Activated CD8-positive, alpha-beta memory T cell treated with anti-CD3 and anti-CD28 coated beads, Interleukin-2, amount 50 U/mL, for 48 hours (primary cell): ENCODE measurements around the gene ITGA2.
A peak's percentile ranks its signal among the peaks of the same experiment; 100 is the strongest.
"Not testable (repeated sequence)": the region's sequence is repeated elsewhere in the genome, so short reads cannot be mapped to it uniquely, and the experiment has no call there.

Source experiments
- DNase-seq: peaks from one replicate; pipeline ENCODE4 v3.0.0-alpha.2; 2020

Gene ITGA2

DNA sequence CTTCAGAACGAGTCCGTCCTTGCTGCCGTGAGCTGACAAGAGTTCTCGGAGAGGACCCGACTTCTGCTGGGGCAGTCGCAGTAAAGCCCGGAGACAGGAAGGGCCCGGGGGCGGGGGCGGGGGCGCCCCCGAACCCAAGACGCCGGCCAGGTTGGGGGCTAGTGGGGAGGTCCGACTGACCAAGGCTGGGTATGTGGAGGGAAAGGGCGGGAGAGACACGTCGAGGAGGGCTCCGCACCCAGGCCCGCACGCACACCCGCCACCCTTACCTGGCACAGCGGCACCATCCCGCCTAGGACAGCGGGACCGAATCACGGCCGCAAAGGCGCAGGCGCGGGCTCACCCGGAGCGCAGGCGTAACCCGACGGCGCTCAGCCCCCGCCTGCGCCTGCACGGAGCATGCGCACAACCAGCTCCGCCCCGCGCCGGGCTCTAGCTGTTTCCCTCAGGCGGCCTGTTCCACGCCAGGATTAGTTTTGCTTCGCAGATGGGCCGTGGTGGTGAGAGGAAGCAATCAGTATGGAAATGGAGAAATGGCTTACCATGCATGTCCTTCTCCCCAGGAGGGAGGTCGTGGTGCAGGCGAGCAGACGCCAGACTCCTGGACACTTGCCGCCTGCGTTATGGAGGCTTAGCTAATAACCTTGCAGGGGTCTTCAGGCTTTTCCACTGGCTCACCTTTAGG, 120.4 kb downstream of the ITGA2 start, which contains the start of gene MOCS2:
TSS of gene MOCS2 (minus strand) at position 315 of the 685 bp plus-strand sequence. CDS start 2,583 bp downstream, outside the sequence.
- DNase-seq = peak; percentile 94

DNA sequence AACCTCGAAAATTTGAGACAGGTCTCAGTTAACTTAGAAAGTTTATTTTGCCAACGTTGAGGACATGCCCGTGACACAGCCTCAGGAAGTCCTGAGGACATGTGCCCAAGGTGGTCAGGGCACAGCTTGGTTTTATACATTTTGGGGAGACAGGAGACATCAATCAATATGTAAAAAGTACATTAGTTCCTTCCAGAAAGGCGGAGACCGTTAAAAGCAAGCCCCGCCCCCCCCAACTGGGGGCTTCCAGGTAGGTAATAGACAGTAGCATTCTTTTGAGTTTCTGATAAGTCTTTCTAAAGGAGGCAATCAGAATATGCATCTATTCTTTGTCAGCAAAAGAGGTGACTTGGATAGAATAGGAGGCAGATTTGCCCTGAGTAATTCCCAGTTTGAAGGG, 121.0 kb downstream of the ITGA2 start:
- DNase-seq = no peak

GRCh38 chr5:53111139-53111538, 122.0 kb downstream of the ITGA2 start:
- no peak for DNase-seq

DNA sequence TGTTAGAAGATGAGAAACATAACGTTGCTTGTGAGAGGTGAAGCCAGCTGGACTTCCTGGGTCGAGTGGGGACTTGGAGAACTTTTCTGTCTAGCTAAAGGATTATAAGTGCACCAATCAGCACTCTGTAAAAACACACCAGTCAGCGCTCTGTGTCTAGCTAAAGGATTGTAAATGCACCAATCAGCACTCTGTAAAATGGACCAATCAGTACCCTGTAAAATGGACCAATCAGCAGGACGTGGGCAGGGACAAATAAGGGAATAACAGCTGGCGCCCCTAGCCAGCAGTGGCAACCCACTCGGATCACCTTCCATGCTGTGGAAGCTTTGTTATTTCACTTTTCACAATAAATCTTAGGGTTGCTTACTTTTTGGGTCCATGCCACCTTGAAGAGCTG, 123.2 kb downstream of the ITGA2 start:
- DNase-seq = not testable (repeated sequence)

- DNase-seq = no peak
Observed at GRCh38 chr5:53112909-53113308, 123.8 kb downstream of the ITGA2 start.

DNA sequence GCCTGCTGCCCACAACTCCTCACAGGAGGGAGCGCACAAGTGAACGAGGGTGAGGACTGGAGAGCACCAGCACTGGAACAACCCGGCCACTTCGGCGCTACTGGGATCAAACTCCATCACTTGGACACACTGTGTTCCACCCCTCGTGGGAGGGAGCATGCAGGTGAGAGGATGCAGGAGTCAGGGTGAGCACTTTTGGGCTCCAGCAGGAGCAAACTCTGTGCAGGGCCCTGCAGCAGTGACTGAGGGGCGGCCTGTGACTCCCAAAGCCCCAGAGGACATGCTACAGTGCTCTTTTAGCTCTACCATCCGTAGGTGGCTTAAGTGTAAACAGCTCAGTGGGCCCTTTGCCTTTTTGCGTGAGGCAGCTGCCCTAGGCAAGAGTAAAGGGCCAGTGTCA, 124.8 kb downstream of the ITGA2 start:
- no peak for DNase-seq

GRCh38 chr5:53114988-53115387, 125.8 kb downstream of the ITGA2 start:
- DNase-seq = no peak

DNA sequence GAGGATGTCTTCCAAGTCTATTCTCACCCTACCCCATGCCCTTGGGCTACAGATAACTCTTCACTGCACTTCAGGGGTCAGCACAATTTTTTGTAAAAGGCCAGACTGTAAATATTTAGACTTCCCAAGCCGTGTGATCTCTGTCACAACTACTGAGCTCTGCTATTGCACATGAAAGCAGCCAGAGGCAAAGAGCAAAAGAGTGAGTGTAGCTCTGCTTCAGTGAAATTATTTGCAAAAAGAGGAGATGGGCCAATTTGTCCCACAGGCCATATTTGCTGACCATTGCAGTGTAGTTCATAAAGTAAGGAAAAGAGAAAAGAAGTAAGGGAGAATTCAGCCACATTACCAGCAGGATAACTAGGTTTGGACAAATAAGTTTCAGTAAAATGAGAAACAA, 127.4 kb downstream of the ITGA2 start:
- no peak for DNase-seq

GRCh38 chr5:53118879-53119278, 129.7 kb downstream of the ITGA2 start:
- no peak for DNase-seq

DNA sequence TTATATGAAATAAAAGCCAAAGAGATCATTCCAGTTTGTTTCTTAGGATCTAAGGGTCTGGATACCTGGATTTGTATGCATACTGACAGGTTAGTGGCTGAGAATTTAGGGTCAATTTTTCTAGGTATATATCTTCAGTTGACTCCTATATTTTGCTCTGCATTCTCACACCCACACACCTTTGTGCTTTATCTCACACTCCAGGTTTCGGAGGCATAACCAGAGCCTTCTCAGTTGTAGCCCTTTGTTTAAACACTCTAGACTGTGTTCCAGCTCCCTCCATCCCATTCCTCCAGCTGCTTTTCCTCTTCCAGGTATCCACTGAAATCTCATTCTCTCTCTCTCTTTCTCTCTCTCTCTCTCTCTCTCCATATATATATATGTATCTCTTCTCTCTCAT, 131.0 kb downstream of the ITGA2 start:
- no peak for DNase-seq

- DNase-seq = no peak
Observed at GRCh38 chr5:53123702-53124101, 134.6 kb downstream of the ITGA2 start.

- DNase-seq = no peak
Observed at GRCh38 chr5:53126521-53126920, 137.4 kb downstream of the ITGA2 start.

GRCh38 chr5:53127107-53127506, 138.0 kb downstream of the ITGA2 start:
- DNase-seq = no peak

DNA sequence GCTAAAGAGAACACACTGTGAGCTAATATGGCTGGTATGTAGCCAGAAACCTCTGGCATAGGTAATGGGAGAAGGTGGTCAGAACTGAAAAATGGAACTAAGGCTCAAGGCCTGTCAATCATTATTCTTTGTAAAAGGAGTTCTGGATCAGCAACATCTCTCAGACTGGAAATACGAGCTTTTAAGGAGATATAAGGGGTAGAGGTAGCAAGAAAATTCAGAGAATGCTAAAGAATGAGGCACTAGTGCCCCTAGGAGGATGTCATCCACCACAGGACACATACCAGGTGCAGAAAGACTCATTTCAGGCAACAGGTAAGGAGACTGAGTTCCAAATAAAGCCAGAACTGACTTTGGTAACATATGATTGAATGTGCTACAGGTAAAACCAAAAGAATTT, 139.3 kb downstream of the ITGA2 start:
- DNase-seq = no peak

DNA sequence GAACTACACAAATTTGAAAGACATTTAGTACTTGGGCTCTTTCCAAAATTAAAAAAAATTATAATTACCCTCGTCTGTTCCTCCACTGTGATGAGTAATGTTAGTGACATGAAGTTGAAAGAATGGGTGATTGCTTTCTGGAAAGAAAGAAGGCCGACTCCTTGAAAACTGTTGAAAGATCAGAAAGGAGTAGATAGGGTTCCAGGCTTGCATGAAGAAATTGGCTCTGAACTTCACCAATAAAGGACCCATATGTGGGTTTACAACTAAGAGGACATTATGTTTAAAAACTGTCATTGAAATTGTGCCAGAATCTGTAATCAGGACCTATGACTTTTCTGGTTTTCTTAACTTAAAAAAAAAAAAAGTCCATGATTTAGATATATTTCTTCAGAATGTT, 141.1 kb downstream of the ITGA2 start:
- DNase-seq = no peak

GRCh38 chr5:53133020-53133419, 143.9 kb downstream of the ITGA2 start:
- DNase-seq = no peak
